Measurements from ENCODE around the gene ADAMTSL4.

DNA sequence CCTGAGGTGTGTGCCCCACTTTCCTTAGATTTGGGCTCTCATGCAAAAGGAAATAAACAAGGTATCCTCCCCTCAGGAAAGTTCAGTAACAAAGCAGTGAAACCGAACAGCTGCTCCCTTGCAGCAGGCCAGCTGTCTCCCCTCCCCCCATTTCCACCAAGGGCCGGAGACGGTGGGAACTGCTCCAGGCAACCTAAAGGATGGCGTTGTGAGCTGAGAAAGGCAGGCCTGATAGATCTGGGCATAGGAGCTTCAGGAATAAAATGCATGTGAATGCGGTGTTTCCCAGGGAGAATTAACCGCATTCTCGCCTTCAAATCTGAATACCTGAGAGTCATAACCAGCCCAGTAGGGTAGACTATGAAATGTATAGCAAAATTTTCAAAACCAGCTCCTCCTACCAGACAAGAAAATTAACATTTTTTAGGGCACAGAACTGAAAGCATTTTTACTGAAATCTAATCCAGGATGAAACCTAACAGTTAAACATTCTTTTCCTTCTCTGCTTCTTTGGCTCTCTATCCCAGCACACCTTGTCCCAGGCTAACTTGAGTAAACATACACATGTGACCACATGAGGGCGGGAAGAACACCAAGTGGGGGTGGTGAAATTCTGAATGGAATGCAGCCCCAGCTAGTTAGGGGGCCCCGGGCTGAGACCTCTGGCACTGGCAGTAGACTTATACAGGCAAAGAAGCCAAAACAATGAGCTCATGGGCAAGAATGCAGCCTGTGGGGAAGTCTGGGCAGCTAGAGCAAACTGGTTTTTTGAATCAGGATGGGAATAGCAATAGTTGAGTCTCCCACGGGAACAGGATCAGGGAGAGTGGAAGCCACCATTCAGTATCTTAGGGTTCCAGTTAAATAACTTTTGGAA, 18.7 kb downstream of the ADAMTSL4 start:
- TF ChIP-seq, protein P1, sequence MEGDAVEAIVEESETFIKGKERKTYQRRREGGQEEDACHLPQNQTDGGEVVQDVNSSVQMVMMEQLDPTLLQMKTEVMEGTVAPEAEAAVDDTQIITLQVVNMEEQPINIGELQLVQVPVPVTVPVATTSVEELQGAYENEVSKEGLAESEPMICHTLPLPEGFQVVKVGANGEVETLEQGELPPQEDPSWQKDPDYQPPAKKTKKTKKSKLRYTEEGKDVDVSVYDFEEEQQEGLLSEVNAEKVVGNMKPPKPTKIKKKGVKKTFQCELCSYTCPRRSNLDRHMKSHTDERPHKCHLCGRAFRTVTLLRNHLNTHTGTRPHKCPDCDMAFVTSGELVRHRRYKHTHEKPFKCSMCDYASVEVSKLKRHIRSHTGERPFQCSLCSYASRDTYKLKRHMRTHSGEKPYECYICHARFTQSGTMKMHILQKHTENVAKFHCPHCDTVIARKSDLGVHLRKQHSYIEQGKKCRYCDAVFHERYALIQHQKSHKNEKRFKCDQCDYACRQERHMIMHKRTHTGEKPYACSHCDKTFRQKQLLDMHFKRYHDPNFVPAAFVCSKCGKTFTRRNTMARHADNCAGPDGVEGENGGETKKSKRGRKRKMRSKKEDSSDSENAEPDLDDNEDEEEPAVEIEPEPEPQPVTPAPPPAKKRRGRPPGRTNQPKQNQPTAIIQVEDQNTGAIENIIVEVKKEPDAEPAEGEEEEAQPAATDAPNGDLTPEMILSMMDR (IDR thresholded peaks at IDR 0.05; ENCODE audit: low read length), result peak; percentile 25; the same call in 1 of the 2 replicates
- TF ChIP-seq EZH2 (optimal IDR thresholded peaks at IDR 0.05; ENCODE audit: low read depth, low read length), result no peak

Data from MM.1S (cell line).